AML-193 (cell line): ENCODE measurements around the gene SPTB.

ENCODE experiments used
- DNase-seq, 2 experiments: peaks; one replicate each; lab custom pipeline; 2025; lab: John Stamatoyannopoulos, UW

The SPTB gene

GRCh38 chr14:64850369-64851137, 29.2 kb downstream of the SPTB start:
- no peak for DNase-seq

DNA sequence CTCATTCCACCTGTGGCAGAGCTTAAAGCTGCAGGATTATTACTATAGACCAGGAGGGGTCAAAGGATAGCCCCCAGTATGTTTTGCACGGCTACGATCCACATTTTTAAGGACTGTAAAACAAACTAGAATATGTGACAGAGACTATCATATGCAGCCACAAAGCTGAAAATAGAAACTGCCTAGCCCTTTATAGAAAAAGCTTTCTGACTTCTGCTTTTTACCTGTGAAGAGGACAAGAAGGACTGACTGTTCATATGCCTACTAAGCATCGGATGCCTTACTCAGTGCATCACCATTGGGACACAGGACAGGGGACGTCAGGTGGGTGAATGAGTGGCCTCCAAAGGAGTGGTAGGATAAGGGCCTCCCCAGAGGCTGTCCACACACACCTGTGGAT, 29.8 kb downstream of the SPTB start:
- DNase-seq: no peak

DNA sequence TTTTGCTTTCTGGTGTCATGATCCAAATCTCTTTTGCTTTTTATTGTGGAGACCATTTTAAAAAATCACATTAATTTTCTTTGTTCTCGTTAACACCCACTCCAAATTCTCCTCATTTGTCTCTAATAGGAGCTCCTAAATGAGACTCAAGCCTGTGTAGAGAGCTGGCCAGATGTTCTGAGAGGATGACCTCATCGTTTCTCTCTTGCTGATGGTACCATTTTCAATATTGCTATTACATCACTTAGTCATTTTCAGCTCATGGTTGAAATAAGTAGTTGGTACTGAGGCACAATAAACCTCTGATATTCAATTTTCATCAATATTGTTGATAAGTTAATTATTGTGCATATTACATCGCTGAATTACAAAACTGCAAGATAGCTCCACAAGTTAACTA, 31.5 kb downstream of the SPTB start:
- no peak for DNase-seq

- no peak for DNase-seq
These were observed 33.4 kb downstream of the SPTB start for GRCh38 chr14:64846319-64846718.

- DNase-seq: no peak
These were observed 33.8 kb downstream of the SPTB start for GRCh38 chr14:64845878-64846277.

DNA sequence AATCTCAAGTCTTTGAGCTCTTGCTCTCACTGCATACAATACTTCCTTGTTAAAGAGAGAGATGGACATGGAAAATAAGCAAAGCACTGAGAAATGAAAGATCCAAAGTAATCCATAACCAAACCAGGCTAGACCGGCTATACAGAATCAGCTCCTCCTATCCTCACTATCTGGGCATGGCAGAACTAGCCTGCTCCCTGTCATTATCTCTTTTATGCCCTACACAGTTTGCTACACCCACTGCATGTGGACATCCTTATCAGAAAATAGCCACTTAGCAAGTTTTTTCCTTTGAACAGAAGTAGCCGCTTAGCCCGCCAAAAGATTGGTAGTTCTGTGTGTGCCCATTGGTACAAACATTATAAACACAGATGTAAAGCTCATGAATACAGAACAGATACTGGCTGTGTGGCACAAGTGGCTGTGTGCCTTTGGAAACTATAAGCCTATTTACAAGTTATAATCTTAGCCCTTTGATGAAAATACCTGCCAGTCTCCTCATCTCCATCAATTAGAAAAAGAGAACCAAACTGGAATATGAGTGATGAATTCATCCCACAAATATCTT, 34.7 kb downstream of the SPTB start:
- DNase-seq: no peak

DNA sequence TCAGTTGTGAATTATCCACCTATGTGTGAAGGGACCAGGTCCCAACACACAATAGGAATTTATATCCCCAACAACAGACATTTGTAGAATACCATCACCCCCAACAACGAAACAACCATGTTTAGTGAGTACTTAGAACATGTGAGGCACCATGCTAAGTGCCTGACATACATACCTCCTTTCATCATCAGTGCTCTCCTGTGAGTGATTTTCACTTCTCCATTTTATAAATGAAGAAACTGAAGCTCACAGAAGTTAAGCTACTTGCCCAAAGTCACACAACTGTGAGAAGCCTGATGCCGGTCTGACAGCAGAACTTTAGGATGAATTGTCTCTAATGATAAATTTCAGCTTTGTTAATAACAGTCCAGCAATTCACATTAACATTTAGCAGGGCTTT, 35.4 kb downstream of the SPTB start:
- no peak for DNase-seq

- DNase-seq: no peak
These were observed 36.2 kb downstream of the SPTB start for GRCh38 chr14:64843548-64843947.

GRCh38 chr14:64841772-64842750, 37.6 kb downstream of the SPTB start:
- DNase-seq: no peak

- DNase-seq: no peak
These were observed 38.5 kb downstream of the SPTB start for GRCh38 chr14:64841121-64841651.

GRCh38 chr14:64838656-64839055, 41.1 kb downstream of the SPTB start:
- no peak for DNase-seq

- DNase-seq: no peak
These were observed 44.3 kb downstream of the SPTB start for GRCh38 chr14:64835431-64835830.

- no peak for DNase-seq
These were observed 44.7 kb downstream of the SPTB start for GRCh38 chr14:64834965-64835364.

GRCh38 chr14:64831419-64831818, 48.3 kb downstream of the SPTB start:
- no peak for DNase-seq

DNA sequence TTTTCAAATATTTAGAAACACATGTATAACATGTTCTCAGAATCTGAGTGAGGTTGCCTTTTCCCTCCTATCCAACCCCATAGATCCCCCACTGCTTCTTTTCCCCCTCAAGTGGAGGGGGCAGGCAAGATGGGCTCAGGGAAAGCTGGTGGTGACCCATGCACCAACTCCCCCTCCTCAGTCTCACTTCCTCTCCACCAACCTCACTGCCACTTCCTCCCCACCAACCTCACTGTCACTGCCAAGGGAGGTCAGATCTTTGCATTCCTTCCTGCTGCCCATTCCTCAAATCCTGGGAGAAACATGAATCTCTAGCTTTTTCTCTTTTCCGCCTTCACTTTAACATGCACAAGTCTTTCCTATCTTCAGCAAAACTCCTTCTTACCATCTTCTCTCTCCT, 48.7 kb downstream of the SPTB start:
- DNase-seq: no peak

DNA sequence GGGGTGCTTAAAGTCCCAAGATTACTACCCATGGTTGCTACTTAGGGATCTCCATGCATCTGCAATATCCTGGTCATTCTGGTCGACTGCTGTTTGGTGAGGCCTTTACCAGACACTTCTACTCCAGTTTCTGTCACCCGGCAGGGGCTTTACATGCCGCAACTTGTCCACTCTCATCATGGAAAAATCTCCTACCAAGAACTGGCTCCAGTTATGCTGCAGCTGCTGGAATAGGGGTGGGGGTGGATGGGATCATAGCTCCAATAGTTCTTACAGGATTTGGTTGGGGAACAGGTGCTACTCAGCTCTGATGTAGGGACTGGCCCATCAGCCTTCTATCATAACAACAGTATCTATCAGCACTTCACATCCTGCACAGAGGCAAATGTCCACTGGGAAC, 51.6 kb downstream of the SPTB start:
- no peak for DNase-seq

DNA sequence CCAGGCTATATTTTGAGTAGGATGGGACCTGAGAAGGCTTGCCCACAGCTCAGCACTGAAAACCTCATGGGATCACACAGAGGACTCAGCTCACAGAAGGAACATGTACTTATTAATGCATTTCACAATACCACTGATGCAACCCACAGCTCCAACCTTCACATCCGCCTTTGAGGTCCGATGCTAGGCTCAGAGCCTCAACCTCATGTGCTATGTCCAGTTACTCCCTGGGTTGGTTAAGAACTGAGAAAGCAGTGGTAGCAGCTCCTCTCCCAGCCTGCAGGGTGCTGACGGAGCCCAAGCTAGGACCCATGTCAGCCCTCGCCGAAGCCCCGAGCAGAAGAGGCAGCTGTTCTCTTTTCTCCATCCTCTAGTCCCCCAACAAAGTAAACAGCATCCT, 52.9 kb downstream of the SPTB start:
- DNase-seq: peak; percentile 81 to 83

DNA sequence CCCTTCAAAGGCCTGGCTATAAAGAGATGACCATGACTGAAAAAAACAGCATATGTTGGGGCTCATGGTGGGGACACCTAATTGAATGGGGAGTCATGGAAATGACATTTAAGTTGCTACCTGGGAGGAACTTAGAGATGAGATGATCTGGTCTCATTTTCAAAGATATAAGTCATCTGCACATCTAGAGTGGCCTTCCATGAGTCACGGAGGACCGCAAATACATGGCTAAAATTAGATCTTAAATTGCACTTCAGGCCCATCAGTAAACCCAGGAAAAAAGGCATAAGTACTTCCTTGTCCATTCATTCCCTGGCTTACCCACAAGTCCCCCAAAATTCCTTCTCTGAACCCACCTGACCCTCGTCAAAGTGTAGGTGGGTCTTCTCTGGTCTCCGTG, 53.4 kb downstream of the SPTB start:
- DNase-seq: no peak

GRCh38 chr14:64825509-64825908, 54.2 kb downstream of the SPTB start:
- no peak for DNase-seq

DNA sequence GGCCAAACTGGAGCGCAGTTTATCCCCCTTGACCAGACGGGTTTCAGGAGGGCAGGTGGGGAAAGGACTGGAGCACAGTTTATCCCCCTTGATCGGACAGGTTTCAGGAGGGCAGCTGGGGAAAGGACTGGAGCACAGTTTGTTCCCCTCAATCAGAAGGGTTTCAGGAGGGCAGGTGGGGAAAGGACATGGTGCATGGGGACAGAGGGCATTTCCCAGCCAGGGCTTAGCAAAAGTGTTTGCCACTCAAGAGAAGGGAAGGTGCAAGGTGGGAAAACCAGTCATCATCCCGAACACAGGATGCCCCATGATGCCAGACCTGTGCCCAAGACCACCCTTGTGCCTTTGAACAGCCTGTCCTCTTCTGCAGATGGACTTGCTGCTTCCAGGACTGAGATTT, 54.7 kb downstream of the SPTB start:
- DNase-seq: no peak

DNA sequence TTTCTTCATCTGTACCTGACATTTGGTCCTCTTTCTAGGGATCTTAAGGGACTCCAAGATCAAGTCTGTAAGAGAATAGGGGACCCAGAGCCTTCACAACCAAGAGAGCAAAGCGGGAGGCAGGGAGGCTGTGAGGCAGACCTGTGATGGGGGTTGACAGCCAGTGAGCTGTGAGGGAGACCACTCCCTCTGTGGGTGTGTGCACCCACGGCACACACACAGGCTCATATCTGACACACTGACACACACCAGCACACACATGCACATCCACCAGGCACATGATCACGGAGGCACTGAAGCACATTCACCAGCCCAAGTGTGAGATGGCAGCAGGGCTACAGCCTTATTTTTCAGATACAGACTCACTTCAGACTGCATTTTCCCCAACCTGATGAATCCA, 55.2 kb downstream of the SPTB start:
- no peak for DNase-seq

DNA sequence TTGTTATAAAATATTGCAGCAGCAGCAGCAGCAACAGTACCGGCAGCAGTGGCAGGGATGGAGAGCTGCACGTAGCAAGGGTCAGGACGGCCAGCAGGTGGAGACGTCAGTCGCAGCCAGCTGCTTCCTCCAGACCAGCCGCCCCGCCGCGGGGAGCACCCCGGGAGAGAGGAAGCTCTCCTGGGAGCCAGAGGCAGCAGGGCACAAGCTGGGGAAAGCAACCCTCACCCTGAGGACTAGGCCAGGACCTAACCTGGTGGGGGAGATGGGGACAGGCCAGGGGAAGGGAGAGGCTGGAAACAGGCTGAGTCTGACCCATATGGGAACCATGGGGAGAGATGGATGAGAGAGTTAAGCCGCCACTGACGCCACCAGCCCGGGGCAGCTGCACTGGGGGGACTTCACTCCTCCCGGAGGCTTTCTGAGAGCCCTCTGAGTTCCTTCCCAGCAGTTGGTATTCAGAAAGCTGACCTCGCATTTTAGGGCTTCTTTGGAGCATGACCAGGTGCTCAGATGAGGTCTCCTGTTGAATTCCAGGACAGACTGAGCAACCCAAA, 56.3 kb downstream of the SPTB start:
- DNase-seq: peak; percentile 48 to 58
